Stomach (tissue), 9 donors: Measurements from ENCODE around the gene SYCP2. TPM values are rescaled to one million over a fixed set of nuclear protein-coding genes. Genes with fewer than 3 reads are reported as not detected.

Experiments used
- DNase-seq, 2 donors: peaks; one replicate each; pipeline versions ENCODE4 v3.0.0 to v3.0.0-alpha.2; 2013 to 2019
- H3K27ac ChIP-seq, 5 donors: fragments of 200-600 bp in 4 of 5; sonication (generic) in 4 of 5; one replicate each; pipeline ENCODE4 v1.5.1; 2013 to 2019; ENCODE audit warnings: mild to moderate bottlenecking in 1 of 5, moderate library complexity in 1 of 5
- H3K27me3 ChIP-seq, 3 donors: fragments of 200-600 bp; sonication (generic); one replicate each; pipeline ENCODE4 v1.5.1; 2017 to 2019; ENCODE audit warnings: mixed run types in 1 of 3
- H3K36me3 ChIP-seq, 4 donors: fragments of 200-600 bp; sonication (generic); 1 replicate in 3 of 4; 2 replicates in 1 of 4; pipeline ENCODE4 v1.5.1; 2016 to 2019
- H3K4me1 ChIP-seq, 4 donors: fragments of 200-600 bp; sonication (generic); one replicate each; pipeline ENCODE4 v1.5.1; 2016 to 2019
- H3K4me3 ChIP-seq, 4 donors: fragments of 200-600 bp; sonication (generic) in 3 of 4; one replicate each; pipeline ENCODE4 v1.5.1; 2016 to 2019; ENCODE audit warnings: mild to moderate bottlenecking in 1 of 4
- H3K9me3 ChIP-seq, 4 donors: fragments of 200-600 bp; sonication (generic); one replicate each; pipeline ENCODE4 v1.5.1; 2016 to 2019
- EP300 ChIP-seq: sonication (generic); formaldehyde crosslinking; IDR thresholded peaks from one replicate; pipeline ENCODE4 v1.6.1; 2017; ENCODE audit warnings: antibody characterized with exemption
- POLR2A ChIP-seq, 4 donors: fragments of 450-650 bp; IDR thresholded peaks; one replicate each; pipeline ENCODE4 v1.6.1; 2016; ENCODE audit warnings: antibody characterized with exemption in 4 of 4, control low read depth in 2 of 4, mild to moderate bottlenecking in 1 of 4, moderate library complexity in 1 of 4
- POLR2AphosphoS5 ChIP-seq, 3 donors: sonication (generic); formaldehyde crosslinking; IDR thresholded peaks; one replicate each; pipeline ENCODE4 v1.6.1; 2016; ENCODE audit warnings: antibody characterized with exemption in 3 of 3
- WGBS, 5 donors: extraction: QIAGEN DNeasy Blood & Tissue Kit in 3 of 5; methylation state at CpG; one replicate each; pipeline versions ENCODE4 v1.1.5 to v1.1.7; 2013 to 2018; 5-methylcytosine and 5-hydroxymethylcytosine counted together
- intact Hi-C: fragments of 100-400 bp; cut with DNase I; formaldehyde crosslinking; loops from one replicate; pipeline ENCODE4 v1.15.1; 2023; ENCODE audit warnings: low total_unique reads
- polyA plus RNA-seq, 3 donors: library from polyadenylated mRNA; stranded (reverse); fragments of 200-250 nt; gene quantifications; one replicate each; pipeline ENCODE4 v1.2.3, GENCODE V29; 2013
- total RNA-seq, 5 donors: library from RNA; depleted of rRNA; stranded (reverse); fragments of >200 nt; gene quantifications; one replicate each; pipeline versions ENCODE4 v1.1.0 to v1.2.3, GENCODE V29; 2014 to 2016
- TF ChIP-seq, protein P1 (sequence below), 7 experiments: fragments of 450-650 bp in 4 of 7; fragments of 200-600 bp in 3 of 7; sonication (generic) in 3 of 7; IDR thresholded peaks; one replicate each; pipeline ENCODE4 v1.5.1; 2016 to 2019; ENCODE audit warnings: antibody characterized with exemption in 7 of 7, control low read depth in 2 of 7, mild to moderate bottlenecking in 1 of 7
- donor health status: healthy with polysubstance abuse.
- donor health status: Bipolar disorder and iron deficiency.
- donor health status: healthy.

Gene SYCP2
- total and polyA plus RNA-seq, 8 donors: 1.4 to 14.6 (median 6.7) TPM

DNA sequence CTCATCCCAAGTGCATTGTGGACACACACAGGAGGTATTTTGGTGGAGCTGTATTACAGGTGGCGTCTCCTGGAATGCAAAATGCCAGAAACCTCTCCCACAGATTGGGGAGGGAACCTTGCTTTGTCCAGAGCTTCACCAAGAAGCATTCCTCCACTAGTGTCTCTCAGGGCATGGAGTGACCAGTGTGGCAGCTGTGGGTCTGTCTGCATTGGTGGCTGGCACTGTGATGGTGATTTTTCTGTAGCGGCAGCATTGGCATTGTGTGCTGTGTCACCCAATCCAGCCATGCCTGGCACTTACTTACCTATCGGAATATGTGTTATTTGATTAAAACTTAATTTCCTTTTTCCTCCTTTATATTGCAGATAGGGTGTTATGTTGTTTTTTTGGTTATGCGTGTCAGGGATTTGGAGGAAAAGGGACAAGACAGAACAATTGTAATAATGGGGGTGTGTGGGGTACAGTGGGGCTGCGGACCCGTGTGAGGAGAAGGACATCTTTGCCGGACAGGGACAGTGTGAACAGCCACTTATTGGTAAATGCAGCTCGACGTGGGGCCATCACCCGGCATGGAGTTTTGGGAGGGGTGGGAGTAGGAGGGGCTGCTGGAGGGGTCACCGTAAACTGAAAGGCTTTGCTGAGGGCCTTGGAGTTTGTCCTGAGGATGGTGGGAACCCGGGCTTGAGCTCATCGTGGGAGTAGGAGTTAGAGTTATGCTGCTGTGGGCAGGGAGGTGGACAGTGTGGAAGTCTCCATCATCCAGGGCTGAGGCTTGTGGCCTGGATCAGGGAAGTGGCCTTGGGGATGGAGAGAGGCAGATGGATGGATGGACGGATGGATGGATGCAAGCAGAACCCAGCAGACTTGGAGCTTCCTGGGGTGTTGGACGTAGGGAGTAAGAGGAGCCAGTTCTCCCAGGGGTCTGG, 105.0 kb downstream of the SYCP2 start:
- no peaks in the 10 kb centered on the region for H3K36me3 ChIP-seq
- intact Hi-C loops: no loop called here
- no peak overlapping the region for H3K27ac ChIP-seq
- no peaks in the 10 kb centered on the region for H3K9me3 ChIP-seq
- WGBS, 5 donors: 83 to 92% (median 87%) methylated on average over 15 of the region's 15 CpGs
- H3K27me3 ChIP-seq: peaks cover 0 to 25% (median 0%) of the 10 kb centered on the region in 3 donors
- no peak for DNase-seq
- TF ChIP-seq POLR2AphosphoS5 (IDR thresholded peaks at IDR 0.05): no peak
- TF ChIP-seq, protein P1, sequence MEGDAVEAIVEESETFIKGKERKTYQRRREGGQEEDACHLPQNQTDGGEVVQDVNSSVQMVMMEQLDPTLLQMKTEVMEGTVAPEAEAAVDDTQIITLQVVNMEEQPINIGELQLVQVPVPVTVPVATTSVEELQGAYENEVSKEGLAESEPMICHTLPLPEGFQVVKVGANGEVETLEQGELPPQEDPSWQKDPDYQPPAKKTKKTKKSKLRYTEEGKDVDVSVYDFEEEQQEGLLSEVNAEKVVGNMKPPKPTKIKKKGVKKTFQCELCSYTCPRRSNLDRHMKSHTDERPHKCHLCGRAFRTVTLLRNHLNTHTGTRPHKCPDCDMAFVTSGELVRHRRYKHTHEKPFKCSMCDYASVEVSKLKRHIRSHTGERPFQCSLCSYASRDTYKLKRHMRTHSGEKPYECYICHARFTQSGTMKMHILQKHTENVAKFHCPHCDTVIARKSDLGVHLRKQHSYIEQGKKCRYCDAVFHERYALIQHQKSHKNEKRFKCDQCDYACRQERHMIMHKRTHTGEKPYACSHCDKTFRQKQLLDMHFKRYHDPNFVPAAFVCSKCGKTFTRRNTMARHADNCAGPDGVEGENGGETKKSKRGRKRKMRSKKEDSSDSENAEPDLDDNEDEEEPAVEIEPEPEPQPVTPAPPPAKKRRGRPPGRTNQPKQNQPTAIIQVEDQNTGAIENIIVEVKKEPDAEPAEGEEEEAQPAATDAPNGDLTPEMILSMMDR (IDR thresholded peaks at IDR 0.05): no peak
- TF ChIP-seq EP300: no peak
- no peak for TF ChIP-seq POLR2A (IDR thresholded peaks at IDR 0.05)
- peaks cover 0 to 9% (median 0%) of the 10 kb centered on the region in 4 donors for H3K4me1 ChIP-seq
- H3K4me3 ChIP-seq: no peak overlapping the region

DNA sequence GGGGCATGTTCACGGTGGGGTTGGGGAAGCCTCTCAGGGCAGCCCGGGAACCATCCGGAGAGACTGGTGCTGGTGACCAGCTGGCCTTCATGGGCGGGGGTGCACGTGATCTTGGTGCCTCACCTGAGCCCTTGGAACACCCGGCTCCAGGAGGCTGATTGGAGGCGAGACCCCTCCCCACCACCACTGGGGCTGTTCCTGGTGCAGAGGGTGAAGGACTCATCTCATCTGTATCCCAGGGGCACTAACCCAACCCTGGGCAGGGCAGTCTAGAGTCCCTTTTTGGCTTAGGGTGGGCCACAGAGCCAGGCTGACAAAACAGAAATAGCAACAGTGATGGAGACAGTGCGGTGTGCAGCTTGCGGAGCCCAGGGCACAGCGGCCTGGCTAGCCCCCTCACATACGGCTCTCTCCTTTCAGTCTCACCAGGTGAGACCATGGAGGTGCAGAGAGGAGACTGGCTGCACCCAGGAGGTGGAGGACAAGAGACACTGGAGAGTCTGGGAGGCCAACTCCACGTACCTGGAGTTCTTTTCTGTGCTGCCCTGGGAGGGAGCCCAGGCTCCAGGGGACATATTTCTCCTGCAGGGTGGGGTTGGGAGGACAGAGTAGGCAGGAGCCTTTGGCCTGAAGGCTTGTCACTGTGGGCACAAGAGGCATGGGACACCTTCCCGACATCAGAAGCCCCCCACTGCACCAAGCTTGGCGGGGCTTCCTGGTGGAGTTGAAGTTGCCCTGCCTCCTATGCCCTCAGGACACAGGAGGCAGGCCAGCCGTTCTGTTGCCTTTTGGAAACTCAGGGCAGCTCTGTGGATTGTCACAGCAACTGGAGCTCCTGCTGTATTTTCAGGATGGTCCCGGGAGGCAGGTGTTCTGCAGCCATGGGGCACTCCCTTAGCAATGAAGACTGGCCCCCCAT, 106.0 kb downstream of the SYCP2 start:
- Histone ChIP-seq H3K9me3 (no peaks in the 10 kb centered on the region), H3K4me1 (peaks cover 0 to 9% (median 0%) of the 10 kb centered on the region in 4 donors), H3K27ac (peak overlapping the region in 2 of 5 donors; percentile 22 to 42), H3K36me3 (no peaks in the 10 kb centered on the region), H3K4me3 (no peak overlapping the region), H3K27me3 (peaks cover 0 to 15% (median 0%) of the 10 kb centered on the region in 3 donors)
- 77 to 89% (median 79%) methylated on average over 10 to 16 of the region's 16 CpGs for WGBS, 5 donors
- no peak for DNase-seq
- intact Hi-C loops: no loop called here
- TF ChIP-seq, protein P1 (IDR thresholded peaks at IDR 0.05): no peak
- TF ChIP-seq POLR2A (IDR thresholded peaks at IDR 0.05) (no peak), EP300 (no peak), POLR2AphosphoS5 (IDR thresholded peaks at IDR 0.05) (no peak)

DNA sequence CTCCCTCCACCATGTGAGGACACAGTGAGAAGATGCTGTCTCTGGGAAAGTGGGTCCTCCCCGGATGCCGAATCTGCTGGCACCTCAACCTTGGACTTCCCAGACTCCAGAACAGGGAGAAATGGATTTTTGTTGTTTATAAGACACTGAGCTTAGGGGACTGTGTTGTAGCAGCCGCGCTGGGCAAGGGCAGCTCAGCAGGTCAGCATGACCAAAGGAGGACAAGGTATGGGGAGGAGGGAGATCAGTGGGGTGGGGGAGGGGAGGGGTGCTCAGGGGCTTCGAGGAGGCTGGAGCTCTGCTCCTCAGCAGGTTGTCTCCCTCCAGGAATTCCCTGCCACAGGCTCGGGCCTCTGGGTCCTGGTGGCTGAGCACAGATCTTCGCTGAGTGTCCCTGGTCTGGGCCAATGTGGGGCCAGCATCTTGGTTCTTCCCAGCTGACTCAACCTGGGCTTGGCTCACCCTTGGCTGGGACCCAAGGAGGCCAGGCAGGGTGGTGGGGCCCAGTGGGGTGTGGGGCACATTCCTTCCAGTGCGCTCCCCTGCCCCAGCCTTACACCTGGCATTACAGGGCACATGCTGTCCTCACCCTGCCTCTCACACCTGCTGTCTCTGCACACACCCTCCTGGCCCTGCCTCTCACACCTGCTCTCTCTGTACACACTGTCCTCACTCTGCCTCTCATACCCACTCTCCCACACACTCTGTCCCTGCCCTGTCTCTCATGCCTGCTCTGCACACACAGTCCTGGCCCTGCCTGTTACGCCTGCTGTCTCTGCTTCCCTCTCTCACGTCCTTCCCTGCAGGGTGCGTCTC, 107.3 kb downstream of the SYCP2 start:
- Histone ChIP-seq H3K27me3 (peaks cover 0 to 10% (median 0%) of the 10 kb centered on the region in 3 donors), H3K4me1 (peaks cover 0 to 4% (median 0%) of the 10 kb centered on the region in 4 donors), H3K36me3 (no peaks in the 10 kb centered on the region), H3K27ac (peak overlapping the region in 2 of 5 donors; percentile 22 to 42), H3K9me3 (no peaks in the 10 kb centered on the region), H3K4me3 (no peak overlapping the region)
- peak; percentile 68 to 69 for DNase-seq
- WGBS, 5 donors: 56 to 78% (median 69%) methylated on average over 9 to 11 of the region's 11 CpGs
- TF ChIP-seq POLR2A (IDR thresholded peaks at IDR 0.05): no peak
- TF ChIP-seq, protein P1 (IDR thresholded peaks at IDR 0.05): no peak
- TF ChIP-seq POLR2AphosphoS5 (IDR thresholded peaks at IDR 0.05): peak in 1 of 3 donors; percentile 23
- no peak for TF ChIP-seq EP300
- intact Hi-C loops: no loop called here
